ENCODE measurements around the gene CMSS1.

CMSS1 gene

DNA sequence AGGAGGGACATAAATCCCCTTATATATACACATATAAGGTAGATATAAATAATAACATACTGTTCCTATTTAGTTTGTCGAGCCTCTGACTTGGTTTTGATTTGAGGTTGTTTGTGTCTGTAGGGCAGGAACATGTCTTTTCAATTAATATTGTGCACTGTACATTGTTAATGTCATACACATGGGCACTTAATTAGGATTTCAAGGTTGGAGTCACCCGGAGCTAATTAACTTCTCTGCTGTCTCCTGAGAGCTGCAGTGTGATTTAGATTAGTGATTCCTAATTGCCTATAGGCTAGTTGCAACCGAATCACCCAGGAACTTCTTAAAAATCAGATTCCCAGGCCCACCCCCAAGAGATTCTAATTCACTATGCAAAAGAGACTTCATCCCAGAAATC lies 347.1 kb downstream of the CMSS1 start:
- no peak for DNase-seq (ENCODE audit: extremely low read depth, low read depth)
- no peak for TF ChIP-seq CTCF (IDR thresholded peaks at IDR 0.05; ENCODE audit: low read depth, low read length)

- DNase-seq (ENCODE audit: extremely low read depth, low read depth), result no peak
- TF ChIP-seq CTCF (IDR thresholded peaks at IDR 0.05; ENCODE audit: low read depth, low read length), result no peak
Measured at GRCh38 chr3:100165926-100166550, 348.4 kb downstream of the CMSS1 start.

DNA sequence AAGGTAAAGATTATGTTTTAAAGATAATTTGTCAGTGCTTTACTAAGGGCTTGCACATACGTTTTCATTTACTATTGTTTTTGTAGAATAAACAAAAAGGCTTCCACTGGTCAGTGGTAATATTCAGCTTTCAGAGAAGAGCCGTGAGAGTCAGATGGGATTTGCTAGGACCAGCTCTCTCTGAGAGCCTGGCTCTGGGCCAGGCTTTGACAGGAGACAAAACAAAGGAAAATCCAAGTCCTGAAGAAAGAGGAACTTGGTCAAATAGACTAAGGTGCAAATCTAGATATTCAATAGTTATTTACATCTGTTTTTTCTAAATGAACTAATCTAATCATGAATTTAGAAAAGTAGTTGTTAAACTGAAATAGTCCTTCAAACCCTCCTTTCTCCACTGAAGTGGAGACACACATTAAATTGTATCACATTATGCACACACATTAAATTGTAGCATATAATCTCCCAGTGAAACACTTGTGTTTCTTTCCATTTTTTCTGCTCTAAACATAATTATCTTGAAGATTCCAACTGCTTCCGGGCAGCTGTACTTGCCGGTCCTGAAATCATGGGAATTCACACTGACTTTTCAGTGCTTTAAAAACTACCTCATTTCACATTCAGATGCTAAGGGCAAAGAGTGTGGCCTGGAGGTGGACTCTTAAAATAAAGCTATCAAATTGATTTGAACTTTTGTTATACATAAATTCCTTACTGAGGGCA lies 351.7 kb downstream of the CMSS1 start:
- TF ChIP-seq CTCF (IDR thresholded peaks at IDR 0.05; ENCODE audit: low read depth, low read length), result no peak
- DNase-seq (ENCODE audit: extremely low read depth, low read depth), result no peak

- TF ChIP-seq CTCF (IDR thresholded peaks at IDR 0.05; ENCODE audit: low read depth, low read length), result no peak
- no peak for DNase-seq (ENCODE audit: extremely low read depth, low read depth)
Measured at GRCh38 chr3:100170486-100170885, 352.8 kb downstream of the CMSS1 start.

- no peak for TF ChIP-seq CTCF (IDR thresholded peaks at IDR 0.05; ENCODE audit: low read depth, low read length)
- DNase-seq (ENCODE audit: extremely low read depth, low read depth), result no peak
Measured at GRCh38 chr3:100171211-100171914, 353.7 kb downstream of the CMSS1 start.

- no peak for DNase-seq (ENCODE audit: extremely low read depth, low read depth)
- no peak for TF ChIP-seq CTCF (IDR thresholded peaks at IDR 0.05; ENCODE audit: low read depth, low read length)
Measured at GRCh38 chr3:100173961-100174360, 356.3 kb downstream of the CMSS1 start.

Data from AG09319 (cell line).